ENCODE results near the gene POLR2F.

- TF ChIP-seq CTCF (IDR thresholded peaks at IDR 0.05; ENCODE audit: low read depth, low read length, poor library complexity, severe bottlenecking) (no peak), EZH2phosphoT487 (IDR thresholded peaks at IDR 0.05; ENCODE audit: borderline replicate concordance, low read length) (no peak)
These were observed 25.9 kb upstream of the POLR2F start for GRCh38 chr22:37927637-37927936.

All from DOHH2 (cell line).